ENCODE measurements around the gene NEK6.

NEK6 gene

DNA sequence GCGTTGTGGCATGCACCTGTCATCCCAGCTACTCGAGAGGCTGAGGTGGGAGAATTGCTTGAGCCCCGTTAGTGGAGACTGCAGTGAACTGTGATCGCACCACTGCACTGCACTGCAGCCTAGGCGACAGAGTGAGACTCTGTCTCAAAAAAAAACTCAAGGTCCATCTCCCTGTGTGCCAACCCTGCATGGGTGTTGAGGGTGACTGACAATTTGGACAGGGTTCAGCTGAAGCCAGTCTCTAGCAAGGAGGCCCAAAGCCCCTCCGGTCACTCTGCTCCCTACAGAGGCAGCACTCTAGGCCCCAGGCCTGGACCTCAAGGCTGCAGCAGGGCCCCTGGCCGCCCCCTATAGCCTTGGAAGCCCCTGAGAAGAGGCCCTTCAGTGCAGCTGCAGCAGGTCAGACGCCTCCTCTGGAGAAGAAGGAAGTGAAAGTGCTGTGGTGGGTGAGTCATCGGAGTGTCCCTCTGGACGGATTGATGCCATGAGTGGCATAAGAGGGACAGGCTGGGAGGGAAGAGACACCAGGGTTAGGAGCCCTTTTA lies 39.2 kb upstream of the NEK6 start:
- Mint-ChIP-seq H3K4me1 (ENCODE audit: low read depth) (peaks cover 67% of the 10 kb centered on the region), H3K4me3 (peak overlapping the region; percentile 13), H3K27me3 (ENCODE audit: low read depth) (no peaks in the 10 kb centered on the region), H3K9me3 (no peaks in the 10 kb centered on the region), H3K36me3 (ENCODE audit: low read depth) (no peaks in the 10 kb centered on the region), H3K27ac (peak overlapping the region; percentile 17)
- peak; percentile 79 for DNase-seq (ENCODE audit: low spot score)

DNA sequence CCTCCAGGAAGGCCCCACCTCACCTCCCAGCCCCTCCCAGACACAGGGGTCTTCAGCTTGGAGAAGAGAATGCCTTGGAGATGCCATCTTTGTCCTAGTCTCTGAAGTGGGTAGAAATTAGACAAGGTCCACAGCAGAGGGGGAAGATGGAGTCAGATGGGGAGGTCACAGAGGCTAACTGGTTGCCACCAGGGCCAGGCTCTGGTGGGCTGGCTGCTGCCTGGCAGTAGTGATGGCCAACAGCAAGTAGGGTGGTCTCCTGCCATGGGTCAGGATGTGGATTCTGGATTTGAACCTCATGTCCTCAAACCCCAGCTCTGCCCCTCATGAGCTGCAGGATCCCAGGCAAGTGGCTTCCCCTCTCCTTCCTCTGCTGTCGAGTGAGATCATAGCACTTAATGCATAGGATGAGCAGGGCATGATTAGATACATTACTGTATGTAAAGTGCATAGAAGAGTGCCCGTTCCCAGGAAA lies 38.7 kb upstream of the NEK6 start:
- DNase-seq (ENCODE audit: low spot score): no peak
- Mint-ChIP-seq H3K36me3 (ENCODE audit: low read depth) (no peaks in the 10 kb centered on the region), H3K9me3 (no peaks in the 10 kb centered on the region), H3K27ac (peak overlapping the region; percentile 17), H3K27me3 (ENCODE audit: low read depth) (no peaks in the 10 kb centered on the region), H3K4me3 (peak overlapping the region; percentile 13), H3K4me1 (ENCODE audit: low read depth) (peaks cover 65% of the 10 kb centered on the region)

DNA sequence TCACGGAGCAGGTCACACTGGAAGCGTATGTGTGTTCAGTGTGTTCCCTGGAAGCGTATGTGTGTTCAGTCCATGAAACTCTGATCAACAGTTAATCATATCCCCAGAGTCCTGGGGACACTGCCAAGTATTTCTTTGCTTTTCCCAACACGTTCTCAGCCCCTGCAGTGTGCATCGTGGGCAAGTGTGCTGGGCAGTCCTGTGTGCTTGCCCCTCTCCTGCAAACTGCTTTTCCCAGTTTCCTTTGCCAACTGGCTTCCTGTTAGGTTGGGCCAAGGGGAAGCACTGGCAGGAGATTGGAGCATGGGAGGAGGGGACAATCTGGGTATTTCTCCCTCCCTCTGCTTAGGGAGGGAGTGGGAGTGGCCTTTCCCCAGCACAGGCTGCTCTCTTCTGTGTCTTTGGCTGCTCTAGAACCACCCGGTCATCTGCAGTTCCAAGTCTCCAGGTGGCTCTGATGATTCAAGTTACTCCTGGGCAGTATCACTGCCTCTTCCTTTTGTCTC lies 36.8 kb upstream of the NEK6 start:
- Mint-ChIP-seq H3K36me3 (ENCODE audit: low read depth) (no peaks in the 10 kb centered on the region), H3K9me3 (no peaks in the 10 kb centered on the region), H3K27ac (no peak overlapping the region), H3K27me3 (ENCODE audit: low read depth) (peaks cover 3% of the 10 kb centered on the region), H3K4me3 (no peak overlapping the region), H3K4me1 (ENCODE audit: low read depth) (peaks cover 49% of the 10 kb centered on the region)
- no peak for DNase-seq (ENCODE audit: low spot score)

DNA sequence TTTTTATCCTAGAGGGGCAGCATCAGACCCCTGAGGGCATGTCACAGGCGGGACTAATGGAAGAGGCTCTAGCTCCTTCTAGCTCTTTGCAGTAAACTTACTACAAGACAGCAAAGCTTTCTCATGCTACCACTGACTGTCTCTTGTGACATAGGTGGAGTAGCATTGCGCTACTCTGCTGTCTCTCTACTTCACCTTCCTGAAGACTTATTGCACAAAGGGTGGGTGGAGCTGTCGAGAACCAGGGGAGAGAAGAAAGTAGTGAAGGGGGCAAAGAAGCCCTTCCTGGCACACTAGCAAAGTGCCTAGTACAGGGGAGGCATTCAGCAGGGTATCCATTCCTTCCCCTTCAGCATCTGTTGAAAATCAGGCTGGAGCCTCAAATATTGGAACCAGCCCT lies 36.1 kb upstream of the NEK6 start:
- Mint-ChIP-seq H3K4me1 (ENCODE audit: low read depth) (peaks cover 48% of the 10 kb centered on the region), H3K36me3 (ENCODE audit: low read depth) (no peaks in the 10 kb centered on the region), H3K27me3 (ENCODE audit: low read depth) (peaks cover 3% of the 10 kb centered on the region), H3K9me3 (no peaks in the 10 kb centered on the region), H3K4me3 (no peak overlapping the region), H3K27ac (no peak overlapping the region)
- DNase-seq (ENCODE audit: low spot score): no peak

DNA sequence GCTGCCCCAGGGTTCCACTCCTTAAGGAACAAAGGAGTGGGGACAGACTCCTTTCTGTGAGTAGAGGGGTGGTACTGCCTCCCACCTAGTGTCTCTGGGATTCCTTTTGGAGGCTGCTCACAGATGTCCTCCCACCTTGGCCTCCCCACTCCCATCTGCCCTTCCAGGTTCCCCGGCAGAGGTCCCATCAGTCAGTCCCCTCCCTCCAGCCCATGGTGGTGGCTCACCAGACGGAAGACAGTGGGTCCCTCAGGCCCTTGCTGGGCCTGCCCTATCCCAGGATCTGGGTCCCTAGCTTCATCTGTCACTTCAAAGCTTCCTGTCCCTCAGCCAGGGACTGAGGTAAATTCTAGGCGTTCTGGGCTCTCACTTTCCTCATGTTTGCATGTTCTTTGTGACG lies 35.6 kb upstream of the NEK6 start:
- Mint-ChIP-seq H3K27ac (no peak overlapping the region), H3K4me3 (no peak overlapping the region), H3K4me1 (ENCODE audit: low read depth) (peaks cover 45% of the 10 kb centered on the region), H3K27me3 (ENCODE audit: low read depth) (peaks cover 3% of the 10 kb centered on the region), H3K9me3 (no peaks in the 10 kb centered on the region), H3K36me3 (ENCODE audit: low read depth) (no peaks in the 10 kb centered on the region)
- no peak for DNase-seq (ENCODE audit: low spot score)

DNA sequence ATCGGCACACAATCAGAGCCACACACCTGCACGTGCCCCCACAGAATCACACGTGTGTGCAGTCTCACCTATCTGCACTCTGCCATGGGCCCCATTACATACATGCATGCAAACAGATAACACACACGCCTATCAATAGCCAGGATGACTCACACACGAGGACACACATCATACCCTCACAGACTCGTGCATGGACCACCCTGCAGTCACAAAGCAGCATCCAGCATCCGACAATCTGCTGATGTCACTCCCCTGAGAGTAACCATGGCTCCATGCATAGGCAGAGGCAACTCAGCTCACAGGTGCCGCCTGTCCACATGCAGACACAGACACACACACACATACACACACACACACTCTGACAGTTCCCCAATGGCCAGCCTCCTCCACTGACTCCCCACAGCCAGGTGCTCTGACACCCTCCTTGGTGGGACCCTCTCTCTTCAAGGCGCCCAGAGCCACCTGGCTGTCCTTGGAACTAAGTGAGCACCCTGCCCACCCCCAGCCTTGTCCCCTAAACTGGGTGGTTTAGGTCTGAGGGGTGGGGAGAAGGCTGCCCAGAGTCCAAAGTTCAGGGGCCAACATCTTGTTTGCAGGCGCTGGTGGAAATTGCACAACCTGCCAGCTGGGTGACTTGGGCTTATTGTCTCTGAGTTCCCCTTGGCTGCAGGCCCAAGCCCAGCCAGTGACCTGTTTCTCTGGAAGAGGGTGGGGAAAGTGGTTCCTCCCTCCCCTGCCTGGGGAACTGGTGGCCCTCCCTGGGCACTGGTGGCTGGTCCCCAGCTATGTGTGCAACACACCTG lies 34.6 kb upstream of the NEK6 start:
- H3K27ac Mint-ChIP-seq: no peak overlapping the region
- H3K4me3 Mint-ChIP-seq: no peak overlapping the region
- no peaks in the 10 kb centered on the region for H3K9me3 Mint-ChIP-seq
- peaks cover 3% of the 10 kb centered on the region for H3K27me3 Mint-ChIP-seq (ENCODE audit: low read depth)
- peaks cover 36% of the 10 kb centered on the region for H3K4me1 Mint-ChIP-seq (ENCODE audit: low read depth)
- no peak for DNase-seq (ENCODE audit: low spot score)
- no peaks in the 10 kb centered on the region for H3K36me3 Mint-ChIP-seq (ENCODE audit: low read depth)

DNA sequence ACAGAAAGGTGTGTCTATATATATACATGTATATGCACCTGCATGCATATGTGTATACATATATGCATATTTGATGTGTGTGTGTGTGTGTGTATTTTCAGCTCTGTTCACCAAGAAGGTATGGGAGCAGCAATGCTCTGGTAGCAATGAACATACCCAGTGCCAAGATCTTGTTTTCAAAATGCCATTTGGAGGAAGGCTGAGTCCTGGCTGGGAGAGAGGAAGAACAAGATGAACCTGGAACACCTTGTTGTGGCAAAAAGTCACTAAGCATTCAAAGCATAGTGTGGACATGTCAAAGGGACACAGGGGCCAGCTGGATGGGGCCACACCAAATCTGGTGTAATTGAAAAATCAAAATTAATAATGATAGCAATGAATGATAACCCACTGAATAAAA lies 31.8 kb upstream of the NEK6 start:
- peaks cover 19% of the 10 kb centered on the region for H3K4me1 Mint-ChIP-seq (ENCODE audit: low read depth)
- H3K27me3 Mint-ChIP-seq (ENCODE audit: low read depth): peaks cover 3% of the 10 kb centered on the region
- H3K4me3 Mint-ChIP-seq: no peak overlapping the region
- DNase-seq (ENCODE audit: low spot score): no peak
- H3K9me3 Mint-ChIP-seq: no peaks in the 10 kb centered on the region
- H3K27ac Mint-ChIP-seq: no peak overlapping the region
- H3K36me3 Mint-ChIP-seq (ENCODE audit: low read depth): no peaks in the 10 kb centered on the region

DNA sequence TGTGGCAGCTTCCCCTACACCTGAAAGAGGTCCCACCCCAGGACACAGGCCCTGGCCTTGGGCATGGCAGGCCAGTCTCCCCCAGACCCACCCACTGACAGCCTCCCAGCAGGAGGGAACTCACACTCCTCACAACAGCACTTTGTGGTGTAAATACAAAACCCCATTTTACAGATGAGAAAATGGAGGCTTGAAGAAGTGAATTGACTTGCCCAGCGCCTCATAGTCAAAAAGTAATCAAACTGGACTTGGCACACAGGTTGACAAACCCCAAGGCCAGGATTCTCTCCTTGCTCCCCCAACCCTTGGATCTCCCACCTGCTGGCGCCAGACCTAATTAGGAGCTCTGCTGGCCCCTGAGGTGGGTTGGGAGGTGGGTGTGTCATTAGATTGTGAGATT lies 29.2 kb upstream of the NEK6 start:
- no peak for DNase-seq (ENCODE audit: low spot score)
- H3K4me3 Mint-ChIP-seq: no peak overlapping the region
- peaks cover 9% of the 10 kb centered on the region for H3K4me1 Mint-ChIP-seq (ENCODE audit: low read depth)
- H3K9me3 Mint-ChIP-seq: no peaks in the 10 kb centered on the region
- no peaks in the 10 kb centered on the region for H3K36me3 Mint-ChIP-seq (ENCODE audit: low read depth)
- H3K27ac Mint-ChIP-seq: no peak overlapping the region
- peaks cover 3% of the 10 kb centered on the region for H3K27me3 Mint-ChIP-seq (ENCODE audit: low read depth)

DNA sequence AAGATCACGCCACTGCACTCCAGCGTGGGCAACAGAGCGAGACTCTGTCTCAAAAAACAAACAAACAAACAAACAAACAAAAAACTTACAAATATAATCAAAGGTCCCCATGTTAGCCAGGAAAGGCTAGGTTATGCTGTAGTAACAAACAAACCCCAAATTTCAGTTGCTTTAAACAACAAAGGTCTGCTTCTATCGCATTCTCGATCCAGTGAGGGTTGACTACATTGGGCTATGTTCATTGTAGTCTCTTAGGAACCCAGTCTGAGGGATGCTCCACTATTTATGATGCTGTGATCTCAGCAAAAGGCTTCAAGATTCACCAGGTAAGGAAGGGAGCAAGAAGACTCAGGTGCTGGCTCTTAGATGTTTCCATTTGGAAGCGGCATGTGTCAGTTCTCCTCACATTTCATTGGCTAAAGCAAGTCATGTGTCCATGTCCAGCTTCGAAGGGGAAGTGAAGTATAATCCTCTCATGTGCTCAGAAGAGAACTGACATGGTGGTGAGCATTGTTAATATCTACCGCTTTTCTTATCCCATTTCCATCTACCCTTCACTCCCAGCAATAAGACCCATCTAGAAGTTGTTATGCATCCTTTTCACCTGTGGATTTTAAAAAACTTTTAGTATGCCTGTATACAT lies 26.5 kb upstream of the NEK6 start:
- peaks cover 3% of the 10 kb centered on the region for H3K27me3 Mint-ChIP-seq (ENCODE audit: low read depth)

DNA sequence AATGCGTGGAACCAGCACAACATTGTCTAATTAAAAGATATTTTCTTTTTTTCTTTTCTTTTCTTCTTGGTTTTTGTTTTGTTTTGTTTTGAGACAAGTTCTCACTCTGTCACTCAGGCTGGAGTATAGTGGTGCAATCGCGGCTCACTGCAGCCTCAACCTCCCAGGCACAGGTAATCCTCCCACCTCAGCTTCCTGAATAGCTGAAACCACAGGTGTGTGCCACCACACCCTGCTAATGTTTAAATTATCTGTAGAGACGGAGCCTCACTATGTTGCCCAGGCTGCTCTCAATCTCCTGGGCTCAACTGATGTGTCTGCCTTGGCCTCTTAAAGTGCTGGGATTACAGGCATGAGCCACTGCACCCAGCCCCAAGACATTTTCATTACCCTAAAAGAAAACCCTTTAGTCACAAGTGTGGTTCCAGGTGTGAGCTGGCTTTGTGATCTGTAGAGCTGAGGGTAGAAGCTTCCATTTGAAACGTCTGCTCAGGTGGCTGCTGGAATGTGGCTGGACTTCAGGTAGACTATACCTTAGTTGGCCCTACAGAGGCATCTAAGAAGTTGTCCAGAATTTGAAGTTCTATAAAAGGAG lies 19.1 kb upstream of the NEK6 start:
- peak overlapping the region; percentile 59 for H3K4me3 Mint-ChIP-seq
- DNase-seq (ENCODE audit: low spot score): no peak
- H3K27ac Mint-ChIP-seq: no peak overlapping the region

More for the DNA sequence above, 26.5 kb upstream of the NEK6 start:
- Mint-ChIP-seq H3K27ac (no peak overlapping the region), H3K4me1 (ENCODE audit: low read depth) (peaks cover 6% of the 10 kb centered on the region), H3K36me3 (ENCODE audit: low read depth) (no peaks in the 10 kb centered on the region), H3K4me3 (no peak overlapping the region), H3K9me3 (no peaks in the 10 kb centered on the region)
- DNase-seq (ENCODE audit: low spot score): no peak

DNA sequence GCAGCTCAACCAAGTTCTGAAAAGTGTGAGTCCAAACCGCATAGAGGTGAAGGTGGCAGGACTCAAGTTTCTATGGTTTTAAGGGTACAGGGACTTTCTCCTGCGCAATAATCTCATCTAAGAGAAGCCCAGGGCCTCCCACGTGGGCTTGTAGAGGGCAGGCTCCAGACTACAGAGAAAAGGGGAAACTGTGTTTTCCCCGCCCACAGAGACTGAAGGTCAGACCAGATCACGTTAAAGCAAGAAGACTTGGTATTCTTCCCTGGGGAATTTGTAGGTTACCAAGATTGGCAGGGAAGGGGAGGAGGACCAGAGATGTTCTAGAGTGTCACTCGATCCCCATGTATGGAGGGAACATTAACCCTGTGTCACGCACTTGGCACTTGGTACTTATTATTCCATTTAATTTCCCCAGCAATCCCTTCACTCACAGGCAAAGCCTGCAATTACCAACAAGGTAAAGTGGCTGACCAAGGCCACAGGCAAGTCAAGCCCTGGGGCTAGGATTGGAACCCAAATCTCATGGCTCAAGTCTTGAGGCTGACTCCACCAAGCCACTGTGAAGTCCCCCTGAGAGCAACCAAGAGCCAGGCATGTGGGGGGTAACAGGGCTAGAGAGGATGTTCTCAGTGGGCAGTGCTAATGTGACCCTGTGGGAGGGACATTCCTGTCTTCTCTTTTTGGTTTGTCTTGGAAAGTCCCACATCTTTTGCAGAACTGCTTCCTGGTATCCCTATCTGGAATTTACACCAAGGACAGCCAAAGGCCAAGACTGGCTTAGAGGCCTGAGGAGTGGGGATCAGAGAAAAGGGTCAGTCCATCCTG lies 18.3 kb upstream of the NEK6 start:
- peaks cover 4% of the 10 kb centered on the region for H3K9me3 Mint-ChIP-seq

More for the DNA sequence above, 19.1 kb upstream of the NEK6 start:
- H3K4me1 Mint-ChIP-seq (ENCODE audit: low read depth): peaks cover 36% of the 10 kb centered on the region
- peaks cover 4% of the 10 kb centered on the region for H3K9me3 Mint-ChIP-seq
- H3K27me3 Mint-ChIP-seq (ENCODE audit: low read depth): peaks cover 18% of the 10 kb centered on the region
- H3K36me3 Mint-ChIP-seq (ENCODE audit: low read depth): no peaks in the 10 kb centered on the region

DNA sequence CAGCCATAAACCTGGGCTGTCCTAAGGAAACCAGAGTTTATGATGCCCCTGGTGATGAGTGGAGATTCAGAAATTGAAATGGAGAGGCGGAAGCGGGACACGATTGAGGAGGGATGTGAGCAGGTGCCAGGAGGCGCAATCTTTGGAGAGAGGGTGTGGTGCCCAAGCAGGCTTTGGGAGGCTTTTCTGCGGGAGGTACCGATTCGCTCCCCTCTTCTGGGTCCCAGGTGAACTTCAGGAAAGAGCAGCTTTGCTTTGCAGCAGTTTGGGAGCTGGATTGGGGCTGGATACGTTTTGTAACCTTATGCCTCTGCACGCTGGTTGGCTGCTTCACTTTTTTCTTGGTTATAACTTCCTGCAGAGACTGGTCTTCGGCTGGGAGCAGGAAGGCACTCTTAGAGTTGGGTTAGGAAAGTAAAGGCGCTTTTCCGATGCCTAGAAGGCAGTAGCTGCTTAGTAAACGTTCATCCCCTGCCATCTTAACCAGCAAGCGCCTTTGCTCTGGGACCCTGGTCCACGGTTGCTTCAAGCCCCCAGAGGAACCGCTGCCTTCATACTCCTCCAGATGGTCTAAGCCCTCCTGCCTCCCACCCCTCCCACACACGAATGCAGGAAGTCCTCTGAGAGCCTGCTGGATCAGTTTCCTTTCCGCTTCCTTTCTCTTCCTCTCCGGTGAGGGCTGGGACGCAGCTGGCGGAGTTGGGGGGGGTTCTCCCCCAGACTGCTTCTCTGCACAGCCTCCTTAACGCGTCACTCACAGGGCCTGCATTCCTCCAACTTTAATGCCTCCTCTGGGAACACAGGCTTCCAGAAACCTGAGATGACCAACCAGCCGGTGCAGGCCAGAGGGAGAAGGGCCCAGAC lies 15.2 kb upstream of the NEK6 start:
- Mint-ChIP-seq H3K36me3 (ENCODE audit: low read depth) (no peaks in the 10 kb centered on the region), H3K4me1 (ENCODE audit: low read depth) (peaks cover 36% of the 10 kb centered on the region), H3K9me3 (peaks cover 4% of the 10 kb centered on the region), H3K27me3 (ENCODE audit: low read depth) (peaks cover 9% of the 10 kb centered on the region), H3K27ac (no peak overlapping the region), H3K4me3 (no peak overlapping the region)
- no peak for DNase-seq (ENCODE audit: low spot score)

More for the DNA sequence above, 18.3 kb upstream of the NEK6 start:
- Mint-ChIP-seq H3K27ac (peak overlapping the region; percentile 53), H3K27me3 (ENCODE audit: low read depth) (peaks cover 18% of the 10 kb centered on the region), H3K4me3 (no peak overlapping the region), H3K36me3 (ENCODE audit: low read depth) (no peaks in the 10 kb centered on the region), H3K4me1 (ENCODE audit: low read depth) (peaks cover 36% of the 10 kb centered on the region)
- DNase-seq (ENCODE audit: low spot score): peak; percentile 65
